NCI-H1105 (cell line): Measurements from ENCODE around the gene PAIP2B.
"Not testable (repeated sequence)": the region's sequence is repeated elsewhere in the genome, so short reads cannot be mapped to it uniquely, and the experiment has no call there.

Source experiments
- DNase-seq: peaks from one replicate; lab custom pipeline; 2025; lab: John Stamatoyannopoulos, UW

PAIP2B gene, protein sequence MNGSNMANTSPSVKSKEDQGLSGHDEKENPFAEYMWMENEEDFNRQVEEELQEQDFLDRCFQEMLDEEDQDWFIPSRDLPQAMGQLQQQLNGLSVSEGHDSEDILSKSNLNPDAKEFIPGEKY

DNA sequence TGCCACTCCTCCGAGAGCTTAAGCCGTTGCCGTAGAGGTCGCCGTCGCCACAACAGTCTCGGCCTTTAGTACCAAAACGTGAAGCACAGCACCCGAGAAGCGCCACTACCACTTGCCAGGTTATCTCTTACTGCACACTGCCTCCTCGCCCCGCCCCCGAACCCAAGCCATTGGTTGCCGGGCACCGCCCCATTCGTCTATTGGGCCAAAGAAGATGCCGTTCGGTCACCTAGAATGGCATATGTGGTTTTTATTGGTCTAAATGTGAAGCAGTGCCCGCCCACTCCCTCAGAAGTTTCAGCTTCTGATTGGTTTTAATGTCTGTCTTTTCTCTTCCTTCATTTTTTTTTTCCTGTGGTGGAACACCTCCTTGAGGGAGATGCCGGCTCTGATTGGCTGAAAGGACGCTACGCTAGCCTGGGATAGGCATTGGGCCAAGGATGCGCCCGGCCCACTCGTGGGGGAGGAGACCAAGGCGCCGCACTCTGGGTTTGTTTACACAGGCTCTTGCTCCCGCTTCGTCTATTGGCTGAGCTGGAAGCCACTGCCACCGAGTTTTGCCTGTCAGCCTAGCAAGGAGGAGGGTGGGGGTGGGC lies at the start of gene PAIP2B:
PAIP2B (minus strand) TSS at position 139 of the 596 bp plus-strand sequence. CDS start 24,514 bp downstream, outside the sequence.
- peak; percentile 97 for DNase-seq

DNA sequence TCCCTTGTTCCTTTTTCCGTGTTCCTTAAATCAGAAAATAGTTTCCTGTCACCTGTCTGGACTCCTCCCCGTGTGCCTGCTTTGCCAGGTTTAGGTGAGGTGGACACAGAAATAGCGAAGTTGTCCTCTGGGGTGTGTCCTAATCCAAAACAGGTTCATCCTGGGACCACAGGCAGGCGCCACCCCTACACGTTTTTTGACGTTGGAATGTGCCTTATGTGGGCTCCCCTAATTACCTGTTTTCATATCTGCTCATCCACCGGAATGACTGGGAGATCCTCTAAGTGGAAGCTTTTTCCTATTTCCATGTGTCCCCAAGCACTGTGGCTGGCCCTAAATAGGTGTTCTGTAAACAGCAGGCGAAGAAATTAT lies 49.0 kb upstream of the PAIP2B start:
- no peak for DNase-seq

DNA sequence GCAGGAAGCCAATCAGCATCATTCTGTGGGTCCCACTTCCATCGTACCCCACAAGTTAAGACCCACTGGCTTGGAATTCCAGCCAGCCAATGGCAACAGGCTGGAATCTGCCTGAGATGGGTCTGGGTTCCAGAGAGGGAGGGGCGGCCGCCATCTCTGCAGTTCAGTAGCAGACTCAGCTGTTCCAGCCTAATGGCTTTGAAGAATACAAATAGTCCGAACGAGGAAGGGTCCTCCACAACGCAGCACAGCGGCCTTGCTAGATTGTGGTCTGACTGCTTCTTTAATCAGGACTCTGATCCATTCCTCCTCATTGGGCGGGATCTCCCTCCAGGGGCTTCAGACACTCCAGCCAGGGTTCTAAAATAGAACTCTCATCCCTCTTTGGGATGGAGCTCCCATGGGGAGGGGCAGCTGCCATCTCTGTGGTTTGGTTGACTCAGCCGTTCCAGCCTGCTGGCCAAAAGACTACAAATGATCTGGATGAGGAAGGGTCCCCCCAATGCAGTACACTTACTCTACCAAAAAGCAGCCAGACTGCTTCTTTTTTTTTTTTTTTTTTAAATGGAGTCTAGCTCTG lies 42.7 kb upstream of the PAIP2B start:
- DNase-seq, result no peak

DNA sequence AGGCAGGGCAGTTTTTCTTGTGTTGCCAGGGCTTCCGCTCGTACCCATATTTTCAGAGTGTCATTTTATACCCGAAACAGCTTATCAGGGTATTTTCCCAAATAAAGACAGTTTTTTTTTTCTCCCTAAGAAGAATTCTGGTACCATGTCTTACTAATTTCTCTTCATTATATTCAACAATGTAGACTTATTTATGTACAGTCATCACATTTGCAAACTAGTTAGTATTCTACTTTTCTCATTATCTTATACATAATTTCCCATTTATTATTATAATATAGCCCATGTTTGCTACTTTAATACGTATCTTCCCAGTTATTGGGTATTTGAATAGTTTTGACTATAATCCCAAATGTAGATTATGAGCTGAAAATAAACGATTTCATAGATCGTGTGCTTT lies 36.5 kb upstream of the PAIP2B start:
- DNase-seq, result no peak

DNA sequence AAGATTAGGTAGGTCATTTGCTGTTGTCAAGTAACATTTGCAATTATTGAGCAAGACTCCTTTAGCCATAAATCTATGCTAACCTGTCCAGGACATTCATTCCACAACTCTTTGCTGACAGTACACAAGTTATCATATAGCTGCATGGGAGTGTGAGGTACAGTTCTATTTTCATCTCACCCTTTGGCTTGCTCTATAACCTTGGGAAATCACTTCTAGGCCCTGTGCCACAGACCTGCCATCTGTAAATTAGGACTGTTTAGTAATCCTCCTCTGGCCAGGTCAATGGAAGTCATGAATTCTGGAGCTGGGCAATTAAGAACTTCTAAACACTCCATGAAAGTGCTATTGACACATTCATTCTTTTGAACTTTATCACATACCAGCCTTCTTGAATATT lies 34.6 kb upstream of the PAIP2B start:
- no peak for DNase-seq

DNA sequence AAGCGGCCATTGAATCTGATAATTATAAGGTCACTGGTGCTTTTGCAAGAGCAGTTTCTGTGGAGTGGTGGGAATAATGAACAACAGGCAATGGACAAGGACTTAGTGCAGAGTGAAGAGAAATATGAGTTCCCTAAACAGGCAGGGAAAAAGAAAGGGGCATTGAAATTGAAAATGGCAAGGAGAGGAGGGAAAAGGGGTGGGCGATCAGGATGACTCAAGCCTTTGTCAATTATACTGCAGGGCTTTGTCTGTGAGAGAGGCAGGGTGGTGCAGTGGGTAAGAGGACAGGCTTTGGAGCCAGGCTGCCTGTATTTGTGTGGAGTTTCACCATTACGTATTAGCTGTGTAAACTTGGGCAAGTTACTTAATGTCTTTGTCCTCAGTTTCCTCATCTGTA lies 29.5 kb upstream of the PAIP2B start:
- DNase-seq, result no peak

DNA sequence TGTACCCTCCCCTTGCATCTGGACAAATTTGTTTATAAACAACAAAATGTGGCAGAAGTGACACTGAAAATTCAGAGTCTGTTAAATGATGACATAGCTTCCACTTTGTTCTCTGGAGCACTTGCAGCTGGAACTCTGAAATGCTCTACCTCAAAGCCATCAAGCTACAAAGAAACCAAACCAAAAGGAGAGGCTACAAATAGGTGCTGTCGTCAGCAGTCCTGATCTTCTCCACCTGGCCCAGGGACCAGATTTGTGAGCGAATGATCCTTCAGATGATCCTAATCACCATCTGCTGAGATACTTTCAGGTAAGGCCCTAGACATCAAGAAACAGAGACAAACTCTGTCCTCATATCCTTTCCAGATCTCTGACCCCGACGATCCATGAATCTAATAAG lies 27.9 kb upstream of the PAIP2B start:
- no peak for DNase-seq

DNA sequence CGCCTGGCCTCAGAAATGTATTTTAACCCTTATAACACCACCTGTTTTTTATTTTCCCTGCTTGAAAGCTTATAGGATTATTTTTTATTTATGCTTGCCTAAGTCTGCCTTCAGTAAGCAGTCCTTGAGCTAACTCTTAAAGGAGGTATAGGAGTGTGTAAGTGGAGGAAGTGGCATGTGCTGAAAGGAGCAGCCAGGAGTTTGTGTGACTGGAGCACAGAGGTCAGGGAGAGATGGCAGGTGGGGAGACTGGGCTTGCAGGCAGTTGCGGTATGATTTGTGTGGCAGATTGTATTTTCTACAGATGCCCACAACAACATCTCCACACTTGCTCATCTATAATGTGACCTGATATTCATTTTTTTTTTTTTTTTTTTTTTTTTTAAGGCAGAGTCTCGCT lies 27.2 kb upstream of the PAIP2B start:
- DNase-seq, result no peak

DNA sequence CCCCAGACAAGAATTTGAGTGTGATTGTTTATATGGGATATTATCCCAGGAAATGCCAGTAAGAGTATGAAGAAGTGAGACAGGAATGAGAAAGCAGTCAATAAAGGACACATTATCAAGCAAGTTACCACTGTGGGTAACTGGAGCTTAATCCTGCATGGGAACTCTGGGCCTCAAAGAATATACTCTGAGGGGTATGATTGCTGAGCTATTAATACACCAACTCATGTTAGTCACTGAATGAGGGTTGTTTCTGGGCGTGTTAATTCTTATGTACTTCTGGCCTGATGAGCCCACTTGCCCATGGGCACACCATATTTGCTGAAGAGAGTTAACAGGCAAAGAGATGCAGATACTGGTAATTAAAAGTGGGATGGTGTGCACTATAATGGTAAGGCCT lies 26.6 kb upstream of the PAIP2B start:
- DNase-seq, result no peak

DNA sequence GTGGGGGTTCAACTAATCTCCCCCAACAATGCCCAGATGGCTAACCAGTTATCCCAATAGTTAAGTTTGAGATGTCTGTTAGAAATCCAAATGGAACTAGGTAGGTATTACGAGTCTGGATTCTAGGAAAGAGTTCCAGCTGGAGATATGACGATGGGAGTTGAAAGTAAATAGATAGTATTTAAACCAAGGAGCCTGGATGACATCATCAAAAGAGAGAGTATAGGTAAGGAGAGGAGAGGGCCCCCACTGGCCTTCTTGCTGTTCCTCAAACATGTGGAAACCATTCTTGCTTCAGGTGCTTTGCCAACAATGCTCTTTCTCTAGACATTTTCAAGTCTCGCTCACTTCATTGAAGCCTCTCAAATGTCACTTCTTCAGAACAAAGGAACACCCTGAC lies 26.0 kb upstream of the PAIP2B start:
- DNase-seq, result no peak

DNA sequence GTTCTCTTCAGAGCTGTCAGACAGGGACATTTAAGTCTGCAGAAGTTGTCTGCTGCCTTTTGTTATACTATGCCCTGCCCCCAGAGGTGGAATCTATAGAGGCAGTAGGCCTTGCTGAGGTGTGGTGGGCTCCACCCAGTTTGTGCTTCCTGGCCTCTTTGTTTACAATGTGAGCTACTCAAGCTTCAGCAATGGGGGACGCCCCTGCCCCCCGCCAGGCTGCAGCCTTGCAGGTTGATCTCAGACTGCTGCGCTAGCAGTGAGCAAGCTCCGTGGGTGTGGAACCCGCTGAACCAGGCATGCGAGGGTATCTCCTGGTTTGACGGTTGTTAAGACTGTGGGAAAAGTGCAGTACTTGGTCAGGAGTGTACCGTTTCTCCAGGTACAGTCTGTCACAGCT lies 24.0 kb upstream of the PAIP2B start:
- DNase-seq, result no peak

DNA sequence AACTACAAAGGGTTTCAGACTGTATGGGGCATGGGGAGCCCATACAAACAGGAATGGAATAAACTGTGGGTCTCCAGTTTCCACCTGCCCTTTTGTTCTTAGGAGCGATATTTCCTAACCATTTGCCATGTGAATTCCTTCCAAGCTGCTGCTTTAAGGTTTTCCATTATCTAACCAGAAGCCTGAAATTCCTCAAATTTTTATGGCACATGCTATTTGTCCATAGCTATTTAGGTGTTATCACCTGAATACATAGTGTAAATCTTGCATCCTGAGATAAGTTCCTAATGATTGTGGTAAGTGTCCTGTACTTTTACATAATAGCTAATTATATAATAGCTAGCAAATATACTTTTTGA lies 17.4 kb upstream of the PAIP2B start:
- no peak for DNase-seq

DNA sequence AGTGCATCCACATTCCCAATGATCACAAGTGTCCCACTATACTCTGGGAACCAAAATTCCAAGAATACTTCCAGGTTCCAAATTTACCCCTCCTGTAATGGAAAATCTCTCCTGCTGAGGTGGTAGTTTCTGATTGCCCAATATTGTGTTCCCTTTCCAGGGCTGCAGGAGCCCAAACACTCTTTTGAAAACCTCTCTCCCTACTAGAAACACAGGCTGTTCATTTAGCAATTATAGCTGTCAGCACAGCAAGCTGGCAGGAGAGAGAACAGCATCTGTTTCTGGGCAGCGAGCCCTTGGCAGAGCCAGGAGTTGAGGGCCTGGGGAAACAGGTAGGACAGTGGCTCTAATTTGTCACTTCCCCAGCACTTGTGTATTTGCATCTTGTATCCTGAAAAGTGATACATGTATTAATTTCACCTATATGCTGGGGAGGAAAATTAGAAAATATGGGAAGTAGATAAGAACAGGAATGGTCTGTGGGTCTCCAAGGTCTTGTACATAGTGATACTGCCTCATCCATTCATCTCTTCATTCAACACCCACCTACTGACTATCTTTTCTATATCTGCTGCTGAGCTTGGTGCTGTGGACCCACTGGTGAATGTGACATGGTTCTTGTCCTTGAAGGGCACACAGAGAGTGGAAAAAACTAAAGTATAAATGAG lies 16.9 kb upstream of the PAIP2B start:
- DNase-seq, result no peak

DNA sequence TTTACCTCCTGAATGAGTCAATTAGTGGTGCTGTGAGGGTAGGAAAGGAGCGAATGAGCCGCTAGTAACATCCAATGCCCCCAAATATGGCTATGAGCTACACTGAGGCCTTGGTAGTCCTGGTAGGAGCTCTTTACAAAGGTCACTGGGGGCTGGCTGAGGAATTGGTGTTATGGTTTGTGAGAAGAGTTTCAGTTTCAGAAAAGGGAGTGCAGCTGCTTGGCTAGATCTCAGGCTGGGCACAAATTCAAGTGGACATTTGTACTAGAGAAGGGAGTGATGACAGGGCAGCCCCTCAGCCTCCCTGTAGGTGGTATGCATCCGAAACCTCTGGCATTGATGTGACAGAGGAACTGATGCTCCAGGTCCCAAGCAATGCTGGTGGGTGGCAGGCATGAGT lies 13.9 kb upstream of the PAIP2B start:
- DNase-seq, result no peak

DNA sequence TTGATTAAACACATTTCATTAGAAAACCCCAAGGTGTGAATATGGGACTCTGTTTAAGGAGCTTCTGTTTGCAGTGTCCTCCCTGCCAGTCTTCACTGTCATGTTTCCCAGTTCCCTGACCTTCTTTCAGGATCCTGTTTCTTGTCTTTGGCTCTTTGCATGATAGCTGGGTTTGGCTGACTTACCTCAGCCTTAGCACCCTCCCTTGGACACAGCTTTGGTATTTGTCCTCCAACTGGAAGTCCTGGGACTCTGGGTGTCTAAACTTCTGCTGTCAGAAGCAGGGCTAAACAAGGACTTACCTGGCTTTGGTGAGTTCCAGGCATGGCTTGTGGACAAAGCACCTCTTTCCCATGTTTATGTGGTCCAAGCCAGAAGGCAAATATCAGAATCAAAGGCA lies 11.2 kb upstream of the PAIP2B start:
- no peak for DNase-seq

DNA sequence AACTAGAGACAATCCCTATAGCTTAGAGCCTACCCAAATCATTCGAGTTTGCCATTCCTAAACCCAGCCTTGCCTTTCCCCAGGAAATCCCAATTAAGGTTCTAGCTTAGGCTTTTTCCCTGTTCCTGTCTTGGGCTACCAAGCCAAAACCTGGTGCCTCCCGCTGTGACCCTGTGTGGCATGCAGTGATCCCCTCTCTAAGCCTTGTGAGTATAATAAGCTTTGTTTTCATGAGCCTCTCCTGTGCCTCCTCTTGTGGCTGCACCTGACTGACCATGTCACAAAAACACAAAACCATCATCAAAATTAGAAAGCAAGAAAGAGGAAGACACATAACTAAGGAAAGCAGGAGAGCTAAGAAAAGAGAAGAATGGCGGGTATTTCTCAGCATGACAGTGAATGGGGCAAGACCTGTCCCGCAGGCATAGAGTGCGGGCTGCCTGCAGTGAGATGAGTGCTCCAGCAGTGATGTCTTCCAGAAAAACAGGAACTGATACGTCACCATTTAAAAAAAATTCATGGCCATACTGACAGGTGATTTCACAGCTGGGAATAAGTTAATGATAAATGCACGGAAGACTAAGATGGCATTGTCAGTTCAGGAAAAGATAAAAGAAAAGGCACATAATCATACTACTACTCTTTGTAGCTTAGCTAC lies 9.2 kb upstream of the PAIP2B start:
- no peak for DNase-seq

DNA sequence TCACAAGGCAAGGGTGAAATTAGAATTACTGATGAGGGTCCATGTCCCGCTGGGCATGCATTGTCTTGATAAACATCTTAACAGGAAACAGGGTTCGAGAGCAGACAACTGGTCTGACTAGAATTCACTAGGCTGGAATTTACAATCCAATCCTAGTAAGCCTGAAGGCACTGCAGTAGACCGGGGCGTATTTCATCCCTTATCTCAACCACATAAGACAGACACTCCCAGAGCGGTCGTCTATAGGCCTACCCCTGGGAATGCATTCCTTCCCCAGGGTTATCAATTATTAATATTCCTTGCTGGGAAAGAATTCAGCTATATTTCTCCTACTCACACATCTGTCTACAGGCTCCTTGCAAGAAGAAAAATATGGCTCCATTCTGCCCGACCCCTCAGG lies 6.2 kb upstream of the PAIP2B start:
- not testable (repeated sequence) for DNase-seq

DNA sequence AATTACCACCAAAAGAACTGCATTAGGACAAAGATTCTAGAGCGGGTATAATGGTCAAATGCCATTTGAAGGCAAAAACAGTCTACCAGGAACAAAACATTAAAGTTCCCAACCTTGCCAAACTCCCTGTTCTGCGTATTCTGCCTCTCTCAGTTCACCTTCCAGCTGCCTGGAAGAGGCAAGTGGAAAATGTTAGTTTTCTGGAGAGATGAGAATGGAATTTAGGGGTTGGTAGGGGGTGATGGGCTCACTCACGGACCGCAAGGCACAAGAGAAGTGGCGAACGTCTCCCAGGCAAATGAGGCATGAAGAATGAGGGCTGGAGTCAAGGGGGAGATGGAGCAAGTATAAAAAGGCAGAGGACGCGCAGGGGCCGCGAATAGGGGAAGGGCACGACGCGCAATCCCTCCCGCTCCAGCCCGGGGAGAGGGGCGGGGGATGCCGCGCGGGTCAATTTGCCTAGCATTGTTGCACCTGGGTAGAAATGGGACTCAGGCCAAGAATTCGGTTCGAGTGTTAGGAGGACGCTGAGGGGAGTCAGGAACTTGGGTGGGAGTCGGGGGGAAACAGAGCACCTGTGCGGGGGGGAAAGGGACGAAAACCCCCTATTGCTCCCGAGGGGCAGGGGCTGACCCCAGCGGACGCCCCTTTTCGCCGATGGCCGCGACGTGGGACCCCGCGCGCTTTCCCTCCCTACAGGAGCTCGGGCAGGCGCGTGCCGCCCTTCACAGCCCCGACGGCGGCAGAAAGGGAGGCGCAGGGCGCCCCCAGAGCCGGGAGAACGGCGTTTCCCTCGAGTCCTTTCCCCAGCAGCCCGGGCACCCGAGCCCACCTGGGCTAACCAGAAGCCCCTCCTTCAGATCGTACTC lies 573 bp downstream of the PAIP2B start:
- DNase-seq, result peak; percentile 81

DNA sequence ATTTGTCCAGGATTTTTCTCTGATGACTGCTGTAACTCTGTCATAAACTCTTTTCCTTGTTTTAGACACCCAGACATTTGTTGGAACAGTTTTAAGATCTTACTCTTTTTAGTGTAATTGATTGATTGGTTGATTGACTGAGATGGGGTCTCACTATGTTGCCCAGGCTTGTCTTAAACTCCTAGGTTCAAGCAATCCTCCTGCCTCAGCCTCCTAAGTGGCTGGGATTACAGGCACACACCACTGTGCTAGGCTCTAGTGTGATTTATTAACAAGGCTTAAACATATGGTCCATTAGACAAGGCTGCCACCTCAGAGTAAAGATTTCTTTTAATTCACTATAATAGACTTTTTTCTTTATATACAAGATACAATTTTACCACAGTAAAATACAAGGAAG lies 2.0 kb downstream of the PAIP2B start:
- no peak for DNase-seq

DNA sequence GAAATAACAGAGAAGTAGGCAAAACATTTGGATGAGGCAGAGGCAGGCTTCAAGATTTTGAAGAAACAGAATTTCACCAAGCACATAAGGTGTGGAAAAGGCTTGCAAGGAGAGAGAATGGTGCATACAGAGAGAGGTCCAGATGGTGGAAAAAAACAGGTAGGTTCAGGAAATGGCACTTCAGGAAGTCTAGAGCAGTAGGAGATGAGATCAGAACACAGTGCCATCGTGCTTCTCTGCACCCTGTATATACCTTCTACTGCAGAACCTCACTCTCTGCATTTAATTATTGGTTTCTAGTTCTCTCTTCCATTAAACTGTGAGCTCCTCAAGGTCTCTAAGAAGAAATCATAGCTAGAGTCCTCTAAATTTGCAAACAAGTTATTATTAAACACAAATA lies 2.4 kb downstream of the PAIP2B start:
- no peak for DNase-seq

DNA sequence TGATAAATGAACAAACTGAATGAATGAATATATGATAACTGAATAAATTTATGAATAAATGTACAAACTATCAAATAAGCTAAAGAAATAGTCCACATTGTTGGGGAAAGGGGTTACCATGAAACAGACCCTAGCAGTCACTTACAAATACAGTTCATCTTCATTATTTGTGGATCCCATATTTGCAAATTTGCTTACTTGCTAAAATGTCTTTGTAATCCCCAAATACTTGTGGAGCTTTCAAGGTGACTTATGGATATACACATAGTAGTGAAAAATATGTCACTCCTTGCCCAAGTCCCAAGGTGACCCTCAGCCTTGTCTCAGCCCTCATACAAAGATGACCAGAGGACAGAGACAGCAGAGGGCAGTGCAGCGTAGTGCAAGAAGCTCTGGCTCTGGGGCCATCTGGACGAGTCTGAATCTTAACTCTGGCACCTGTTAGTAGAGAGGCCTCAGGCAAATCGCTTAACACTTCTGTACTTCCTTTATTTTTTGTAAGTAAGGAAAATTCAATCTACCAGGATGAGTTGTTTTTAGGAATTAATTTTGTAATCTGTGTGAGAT lies 3.1 kb downstream of the PAIP2B start:
- DNase-seq, result peak; percentile 2

DNA sequence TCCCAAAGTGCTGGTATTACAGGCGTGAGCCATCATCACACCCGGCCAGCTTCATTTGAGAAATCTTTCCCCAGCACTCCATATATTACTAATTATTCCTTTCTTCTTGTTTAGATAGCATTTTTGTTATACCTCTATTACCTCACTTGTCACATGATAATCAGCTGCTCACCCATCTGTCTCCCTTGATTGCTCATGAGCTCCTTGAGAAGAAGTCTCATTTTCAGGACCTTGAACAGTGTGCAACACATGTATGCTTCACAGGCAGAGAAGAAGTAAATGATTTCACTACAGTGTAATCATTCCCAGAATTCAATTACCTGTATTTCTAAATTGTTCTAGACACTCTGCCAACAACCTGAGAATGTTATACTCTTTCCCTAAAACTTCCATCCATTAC lies 6.2 kb downstream of the PAIP2B start:
- no peak for DNase-seq
